Vagina (tissue), 2 donors: Measurements from ENCODE around the gene FRY. TPM values are rescaled to one million over a fixed set of nuclear protein-coding genes. Genes with fewer than 3 reads are reported as not detected.

Experiments
- DNase-seq, 2 donors: peaks; one replicate each; pipeline ENCODE4 v3.0.0-alpha.2; 2017; ENCODE audit errors: extremely low spot score in 2 of 2
- H3K27ac ChIP-seq: fragments of 200-600 bp; sonication (generic); one replicate; pipeline ENCODE4 v1.5.1; 2019
- H3K27me3 ChIP-seq: fragments of 200-600 bp; sonication (generic); one replicate; pipeline ENCODE4 v1.5.1; 2019
- H3K36me3 ChIP-seq, 2 donors: fragments of 200-600 bp; sonication (generic); one replicate each; pipeline ENCODE4 v1.5.1; 2017 to 2019
- H3K4me1 ChIP-seq: fragments of 200-600 bp; sonication (generic); one replicate; pipeline ENCODE4 v1.5.1; 2019
- H3K4me3 ChIP-seq, 2 donors: fragments of 200-600 bp; sonication (generic); 1 replicate in 1 of 2; 2 replicates in 1 of 2; pipeline ENCODE4 v1.5.1; 2016 to 2019
- H3K9me3 ChIP-seq: fragments of 200-600 bp; sonication (generic); one replicate; pipeline ENCODE4 v1.5.1; 2019
- POLR2A ChIP-seq, 2 donors: fragments of 450-650 bp; IDR thresholded peaks; one replicate each; pipeline ENCODE4 v1.6.1; 2017; ENCODE audit warnings: antibody characterized with exemption in 2 of 2, mild to moderate bottlenecking in 2 of 2, moderate library complexity in 2 of 2
- POLR2AphosphoS5 ChIP-seq, 2 donors: sonication (generic); formaldehyde crosslinking; IDR thresholded peaks; one replicate each; pipeline ENCODE4 v1.9.0; 2017; ENCODE audit warnings: antibody characterized with exemption in 2 of 2, mild to moderate bottlenecking in 2 of 2, low read depth in 1 of 2; ENCODE audit not compliant: insufficient read depth in 1 of 2
- intact Hi-C: fragments of 100-400 bp; cut with DNase I; formaldehyde crosslinking; loops from one replicate; pipeline ENCODE4 v1.15.1; 2023
- total RNA-seq: library from RNA; depleted of rRNA; stranded (reverse); fragments of >200 nt; gene quantifications from one replicate; pipeline ENCODE4 v1.2.3, GENCODE V29; 2016
- TF ChIP-seq, protein P1 (sequence below), 3 experiments: fragments of 450-650 bp in 2 of 3; fragments of 200-600 bp in 1 of 3; sonication (generic) in 1 of 3; IDR thresholded peaks; one replicate each; pipeline ENCODE4 v1.5.1; 2017 to 2019; ENCODE audit warnings: antibody characterized with exemption in 3 of 3, mild to moderate bottlenecking in 2 of 3, moderate library complexity in 2 of 3

The FRY gene
- total RNA-seq, 1 donor from 2014 or later = 11.0 TPM

DNA sequence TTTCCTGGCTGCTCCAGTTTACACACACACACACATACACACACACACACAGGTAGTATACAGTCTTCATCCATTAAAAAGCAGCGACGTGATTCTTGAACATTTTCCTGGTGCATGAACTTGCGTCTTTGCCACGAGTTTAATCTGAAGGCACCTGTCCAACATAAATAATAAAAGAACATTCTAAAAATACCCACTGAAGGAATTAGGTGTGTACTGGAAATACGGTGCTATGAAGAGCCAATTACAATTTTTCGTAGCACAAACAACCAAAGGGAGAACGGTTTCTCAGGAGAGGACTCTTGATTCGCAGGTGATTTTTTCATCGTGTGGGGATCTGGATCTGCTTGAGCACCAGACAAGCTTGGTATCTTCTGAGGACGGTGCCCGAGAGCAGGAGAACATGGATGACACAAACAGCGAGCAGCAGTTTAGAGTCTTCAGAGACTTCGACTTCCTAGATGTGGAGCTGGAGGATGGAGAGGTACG lies 222.4 kb downstream of the FRY start:
- H3K36me3 ChIP-seq = peaks cover 0 to 5% of the 10 kb centered on the region in 2 donors
- intact Hi-C loops = no loop called here
- no peaks in the 10 kb centered on the region for H3K27me3 ChIP-seq
- DNase-seq = no peak
- no peaks in the 10 kb centered on the region for H3K9me3 ChIP-seq
- H3K27ac ChIP-seq = peak overlapping the region; percentile 30
- no peak for TF ChIP-seq POLR2A (IDR thresholded peaks at IDR 0.05)
- TF ChIP-seq POLR2AphosphoS5 (IDR thresholded peaks at IDR 0.05; ENCODE audit: insufficient read depth in 1 of 2, low read depth in 1 of 2) = peak in 1 of 2 donors; percentile 63
- no peaks in the 10 kb centered on the region for H3K4me1 ChIP-seq
- H3K4me3 ChIP-seq = peak overlapping the region; percentile 3 to 21

DNA sequence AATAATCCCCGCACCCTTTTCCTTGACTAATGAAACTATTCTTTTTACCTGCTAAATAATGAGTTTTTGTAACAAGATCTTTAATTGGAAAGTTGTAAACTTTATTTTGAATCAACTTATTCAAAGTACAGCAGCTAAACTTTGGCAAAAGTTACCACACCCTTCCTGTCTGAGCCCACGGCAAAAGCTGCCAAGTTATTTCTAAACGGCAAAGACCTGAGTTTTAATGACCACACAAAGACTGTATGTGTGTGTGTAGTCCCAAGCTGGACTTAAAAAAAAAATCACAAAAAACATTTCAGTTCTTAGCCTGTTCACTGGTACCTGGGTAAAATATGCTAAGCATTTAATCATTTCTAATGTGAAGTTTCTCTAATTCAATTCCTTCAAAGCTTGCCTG lies 222.8 kb downstream of the FRY start:
- Histone ChIP-seq H3K4me1 (no peaks in the 10 kb centered on the region), H3K36me3 (peaks cover 0 to 2% of the 10 kb centered on the region in 2 donors), H3K27me3 (no peaks in the 10 kb centered on the region), H3K9me3 (no peaks in the 10 kb centered on the region), H3K4me3 (peak overlapping the region; percentile 3 to 21), H3K27ac (peak overlapping the region; percentile 30)
- no peak for TF ChIP-seq POLR2A (IDR thresholded peaks at IDR 0.05)
- TF ChIP-seq POLR2AphosphoS5 (IDR thresholded peaks at IDR 0.05; ENCODE audit: insufficient read depth in 1 of 2, low read depth in 1 of 2) = no peak
- TF ChIP-seq, protein P1, sequence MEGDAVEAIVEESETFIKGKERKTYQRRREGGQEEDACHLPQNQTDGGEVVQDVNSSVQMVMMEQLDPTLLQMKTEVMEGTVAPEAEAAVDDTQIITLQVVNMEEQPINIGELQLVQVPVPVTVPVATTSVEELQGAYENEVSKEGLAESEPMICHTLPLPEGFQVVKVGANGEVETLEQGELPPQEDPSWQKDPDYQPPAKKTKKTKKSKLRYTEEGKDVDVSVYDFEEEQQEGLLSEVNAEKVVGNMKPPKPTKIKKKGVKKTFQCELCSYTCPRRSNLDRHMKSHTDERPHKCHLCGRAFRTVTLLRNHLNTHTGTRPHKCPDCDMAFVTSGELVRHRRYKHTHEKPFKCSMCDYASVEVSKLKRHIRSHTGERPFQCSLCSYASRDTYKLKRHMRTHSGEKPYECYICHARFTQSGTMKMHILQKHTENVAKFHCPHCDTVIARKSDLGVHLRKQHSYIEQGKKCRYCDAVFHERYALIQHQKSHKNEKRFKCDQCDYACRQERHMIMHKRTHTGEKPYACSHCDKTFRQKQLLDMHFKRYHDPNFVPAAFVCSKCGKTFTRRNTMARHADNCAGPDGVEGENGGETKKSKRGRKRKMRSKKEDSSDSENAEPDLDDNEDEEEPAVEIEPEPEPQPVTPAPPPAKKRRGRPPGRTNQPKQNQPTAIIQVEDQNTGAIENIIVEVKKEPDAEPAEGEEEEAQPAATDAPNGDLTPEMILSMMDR (IDR thresholded peaks at IDR 0.05) = no peak
- intact Hi-C loops = no loop called here
- DNase-seq = no peak

DNA sequence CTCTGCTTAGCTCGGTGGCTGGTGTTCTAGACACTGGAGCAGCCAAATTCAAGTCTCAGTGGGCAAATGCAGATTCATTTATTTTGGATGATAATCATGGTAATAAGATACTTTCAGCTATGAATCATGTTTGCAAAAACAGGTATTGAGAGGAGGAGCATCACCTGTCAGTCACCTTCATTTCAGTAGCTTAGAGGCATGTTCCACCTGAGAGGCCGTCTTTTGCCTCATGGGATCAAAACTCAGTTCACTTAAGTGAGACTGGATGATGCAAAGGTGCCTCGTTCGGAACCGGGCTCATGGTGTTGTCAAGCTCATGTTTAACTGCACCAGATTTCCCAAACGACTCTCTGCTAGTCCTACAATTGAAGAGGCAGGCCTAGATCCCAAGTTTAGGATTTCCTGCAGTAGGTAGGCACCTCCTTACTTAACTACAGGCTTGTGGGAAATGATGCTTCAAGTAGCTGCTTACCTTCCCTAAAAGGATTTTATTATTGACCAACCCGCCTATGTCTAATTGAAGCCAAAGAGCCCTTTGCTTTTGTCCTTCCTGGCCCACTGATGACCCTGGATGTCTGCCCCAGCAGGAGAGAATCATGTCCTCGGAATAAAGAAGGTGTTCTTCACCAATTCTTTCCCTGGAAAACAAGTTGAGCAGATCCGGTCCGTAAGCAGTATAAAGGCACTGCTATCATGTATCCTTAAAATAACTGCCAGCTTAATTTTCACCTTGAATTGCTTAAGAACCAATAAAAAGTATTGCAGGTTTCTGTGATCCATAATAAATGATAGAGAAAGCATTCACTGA lies 223.5 kb downstream of the FRY start:
- no peak for DNase-seq
- TF ChIP-seq, protein P1 (IDR thresholded peaks at IDR 0.05) = no peak
- no peak for TF ChIP-seq POLR2A (IDR thresholded peaks at IDR 0.05)
- no peak for TF ChIP-seq POLR2AphosphoS5 (IDR thresholded peaks at IDR 0.05; ENCODE audit: insufficient read depth in 1 of 2, low read depth in 1 of 2)
- Histone ChIP-seq H3K36me3 (no peaks in the 10 kb centered on the region), H3K9me3 (no peaks in the 10 kb centered on the region), H3K27ac (peak overlapping the region; percentile 38), H3K4me3 (peak overlapping the region; percentile 20 to 21), H3K27me3 (no peaks in the 10 kb centered on the region), H3K4me1 (no peaks in the 10 kb centered on the region)
- intact Hi-C loops = no loop called here

DNA sequence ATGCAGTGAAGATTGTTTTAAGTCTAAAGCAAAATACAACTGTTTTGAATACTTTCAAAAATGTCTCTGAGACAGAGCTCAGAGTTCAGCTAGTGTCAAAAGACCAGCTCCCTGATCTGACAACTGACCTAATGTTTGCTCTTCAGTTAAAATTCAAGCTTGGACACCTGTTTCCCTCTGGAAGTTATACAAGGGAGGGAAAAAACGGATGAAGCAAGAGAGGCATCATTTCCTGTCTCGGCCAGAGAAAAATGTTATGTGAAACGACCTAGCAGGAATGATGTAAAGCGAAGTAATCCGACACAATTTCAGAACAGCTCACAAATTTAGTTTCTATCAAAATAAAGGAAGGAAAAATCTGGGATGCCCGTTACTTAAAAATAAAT lies 224.1 kb downstream of the FRY start:
- Histone ChIP-seq H3K9me3 (no peaks in the 10 kb centered on the region), H3K27ac (peak overlapping the region; percentile 38), H3K4me1 (peaks cover 2% of the 10 kb centered on the region), H3K27me3 (no peaks in the 10 kb centered on the region), H3K4me3 (peak overlapping the region; percentile 20 to 21), H3K36me3 (no peaks in the 10 kb centered on the region)
- intact Hi-C loops = no loop called here
- DNase-seq = no peak
- TF ChIP-seq, protein P1 (IDR thresholded peaks at IDR 0.05) = no peak
- no peak for TF ChIP-seq POLR2A (IDR thresholded peaks at IDR 0.05)
- no peak for TF ChIP-seq POLR2AphosphoS5 (IDR thresholded peaks at IDR 0.05; ENCODE audit: insufficient read depth in 1 of 2, low read depth in 1 of 2)

DNA sequence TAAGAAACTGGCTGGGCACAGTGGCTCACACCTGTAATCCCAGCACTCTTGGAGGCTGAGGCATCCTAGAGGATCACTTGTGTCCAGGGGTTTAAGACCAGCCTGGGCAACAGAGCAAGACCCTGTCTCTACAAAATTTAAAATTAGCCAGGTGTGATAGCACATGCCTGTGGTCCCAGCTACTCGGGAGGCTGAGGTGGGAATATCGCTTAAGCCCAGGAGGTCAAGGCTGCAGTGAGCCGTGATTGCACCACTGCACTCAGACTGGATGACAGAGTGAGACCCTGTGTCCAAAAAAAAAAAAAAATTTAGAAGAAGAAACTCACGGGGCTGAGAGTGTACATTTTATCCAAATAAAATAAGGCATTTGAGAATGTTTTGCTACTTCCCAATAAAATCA lies 224.7 kb downstream of the FRY start:
- Histone ChIP-seq H3K9me3 (no peaks in the 10 kb centered on the region), H3K36me3 (no peaks in the 10 kb centered on the region), H3K27me3 (no peaks in the 10 kb centered on the region), H3K27ac (peak overlapping the region; percentile 38), H3K4me1 (peaks cover 8% of the 10 kb centered on the region), H3K4me3 (peak overlapping the region in 1 of 2 donors; percentile 21)
- DNase-seq = no peak
- TF ChIP-seq, protein P1 (IDR thresholded peaks at IDR 0.05) = no peak
- no peak for TF ChIP-seq POLR2AphosphoS5 (IDR thresholded peaks at IDR 0.05; ENCODE audit: insufficient read depth in 1 of 2, low read depth in 1 of 2)
- no peak for TF ChIP-seq POLR2A (IDR thresholded peaks at IDR 0.05)
- intact Hi-C loops = no loop called here
